Mesenchymal stem cell (in vitro differentiated cells and primary cell): ENCODE data around the gene FBLN7.

Experiments
- DNase-seq: peaks from one replicate; pipeline ENCODE4 v3.0.0-alpha.2; 2013
- H2AFZ ChIP-seq: one replicate; pipeline ENCODE4 v1.6.1; 2013; ENCODE audit warnings: low read depth, mild to moderate bottlenecking, control low read depth, inconsistent platforms, low read length, moderate library complexity
- H2AK5ac ChIP-seq: 2 replicates; pipeline ENCODE4 v1.6.1; 2013; ENCODE audit warnings: low read length, moderate library complexity, mild to moderate bottlenecking, inconsistent platforms; ENCODE audit not compliant: severe bottlenecking
- H2BK120ac ChIP-seq: one replicate; pipeline ENCODE4 v1.6.1; 2013; ENCODE audit warnings: low read depth, mild to moderate bottlenecking, inconsistent platforms, low read length, moderate library complexity
- H2BK12ac ChIP-seq, 2 experiments: one replicate each; pipeline ENCODE4 v1.6.1; 2013; ENCODE audit warnings: inconsistent platforms in 2 of 2, low read length in 2 of 2, mild to moderate bottlenecking in 2 of 2, moderate library complexity in 2 of 2, control low read depth in 1 of 2
- H2BK15ac ChIP-seq: one replicate; pipeline ENCODE4 v1.6.1; 2013; ENCODE audit warnings: mild to moderate bottlenecking, low read depth, inconsistent platforms; ENCODE audit not compliant: poor library complexity, severe bottlenecking
- H2BK5ac ChIP-seq: 2 replicates; pipeline ENCODE4 v1.6.1; 2013; ENCODE audit warnings: low read depth, mild to moderate bottlenecking, low read length, control low read depth, inconsistent platforms; ENCODE audit not compliant: poor library complexity, severe bottlenecking
- H3K14ac ChIP-seq, 2 experiments: one replicate each; pipeline ENCODE4 v1.6.1; 2013; ENCODE audit warnings: inconsistent platforms in 2 of 2, low read length in 2 of 2, control low read depth in 1 of 2, mild to moderate bottlenecking in 1 of 2, moderate library complexity in 1 of 2
- H3K18ac ChIP-seq, 2 experiments: one replicate each; pipeline ENCODE4 v1.6.1; 2013; ENCODE audit warnings: inconsistent platforms in 2 of 2, low read length in 2 of 2, control low read depth in 1 of 2, low read depth in 1 of 2, mild to moderate bottlenecking in 1 of 2
- H3K23ac ChIP-seq, 2 experiments: one replicate each; pipeline ENCODE4 v1.6.1; 2013; ENCODE audit warnings: inconsistent platforms in 2 of 2, low read length in 2 of 2, mild to moderate bottlenecking in 2 of 2, moderate library complexity in 2 of 2, control low read depth in 1 of 2
- H3K27ac ChIP-seq: 2 replicates; pipeline ENCODE4 v1.5.1; 2013; ENCODE audit warnings: mild to moderate bottlenecking, moderate library complexity, low read length, control low read depth, inconsistent platforms; ENCODE audit not compliant: poor library complexity, severe bottlenecking
- H3K27me3 ChIP-seq, 2 experiments: 2 replicates each; pipeline versions ENCODE4 v1.6.1 to v1.7.0; 2013; ENCODE audit warnings: low read length in 2 of 2, mild to moderate bottlenecking in 2 of 2, moderate library complexity in 2 of 2, control low read depth in 1 of 2, inconsistent platforms in 1 of 2; ENCODE audit not compliant: control insufficient read depth in 1 of 2, insufficient read depth in 1 of 2
- H3K36me3 ChIP-seq, 2 experiments: 2 replicates each; pipeline versions ENCODE4 v1.6.1 to v1.7.0; 2013; ENCODE audit warnings: low read length in 2 of 2, control low read depth in 1 of 2, inconsistent platforms in 1 of 2, low read depth in 1 of 2, mild to moderate bottlenecking in 1 of 2; ENCODE audit not compliant: insufficient read depth in 2 of 2, control insufficient read depth in 1 of 2
- H3K4ac ChIP-seq, 2 experiments: one replicate each; pipeline ENCODE4 v1.6.1; 2013; ENCODE audit warnings: inconsistent platforms in 2 of 2, low read length in 2 of 2, mild to moderate bottlenecking in 2 of 2, moderate library complexity in 2 of 2, control low read depth in 1 of 2, low read depth in 1 of 2
- H3K4me1 ChIP-seq: 2 replicates; pipeline ENCODE4 v1.6.1; 2013; ENCODE audit warnings: low read depth, low read length, control low read depth; ENCODE audit not compliant: control insufficient read depth, insufficient read depth
- H3K4me2 ChIP-seq: 2 replicates; pipeline ENCODE4 v1.6.1; 2013; ENCODE audit warnings: low read length, mild to moderate bottlenecking, inconsistent platforms; ENCODE audit not compliant: poor library complexity, severe bottlenecking
- H3K4me3 ChIP-seq, 2 experiments: 2 replicates each; pipeline versions ENCODE4 v1.5.1 to v1.7.0; 2013; ENCODE audit warnings: low read length in 2 of 2, mild to moderate bottlenecking in 2 of 2, control low read depth in 1 of 2, low read depth in 1 of 2; ENCODE audit not compliant: insufficient read depth in 1 of 2
- H3K79me1 ChIP-seq: replicated peaks from 2 replicates; pipeline ENCODE4 v1.6.1; 2013; ENCODE audit warnings: mild to moderate bottlenecking, control low read depth, low read length, inconsistent platforms; ENCODE audit not compliant: poor library complexity, severe bottlenecking
- H3K9ac ChIP-seq: 2 replicates; pipeline ENCODE4 v1.7.0; 2013; ENCODE audit warnings: mild to moderate bottlenecking, low read length, moderate library complexity
- H3K9me3 ChIP-seq: 2 replicates; pipeline ENCODE4 v1.7.0; 2013; ENCODE audit warnings: mild to moderate bottlenecking, low read length; ENCODE audit not compliant: control insufficient read depth
- H4K8ac ChIP-seq: one replicate; pipeline ENCODE4 v1.6.1; 2013; ENCODE audit warnings: inconsistent platforms, mild to moderate bottlenecking, low read length, moderate library complexity
- H4K91ac ChIP-seq: one replicate; pipeline ENCODE4 v1.6.1; 2013; ENCODE audit warnings: mild to moderate bottlenecking, low read length, inconsistent platforms
- WGBS: methylation state at CpG from one replicate; pipeline ENCODE4 v1.1.7; 2013; ENCODE audit warnings: mixed read lengths; 5-methylcytosine and 5-hydroxymethylcytosine counted together

Gene FBLN7

DNA sequence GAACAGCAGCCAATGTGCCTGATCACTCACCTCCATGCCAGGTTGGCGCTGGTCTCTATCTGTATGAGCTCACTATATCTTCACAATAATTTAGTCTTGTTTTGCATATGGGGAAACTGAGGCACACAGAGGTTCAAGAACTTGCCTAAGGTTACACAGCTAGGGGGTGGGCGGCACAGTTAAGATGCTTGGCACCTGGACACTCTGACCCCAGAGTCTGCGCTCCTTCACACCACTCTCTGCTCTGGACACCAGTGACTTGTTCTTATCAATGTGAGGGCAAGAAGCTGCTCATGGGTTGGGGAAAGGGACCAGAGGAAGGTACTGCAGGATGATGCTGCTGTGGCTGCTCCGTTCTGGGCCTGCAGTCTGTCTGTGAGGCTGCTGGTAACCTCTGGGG lies 27.1 kb downstream of the FBLN7 start:
- no peak overlapping the region for H2AFZ ChIP-seq
- no peak overlapping the region for H2AK5ac ChIP-seq
- no peak overlapping the region for H4K8ac ChIP-seq
- no peak overlapping the region for H2BK15ac ChIP-seq
- no peak overlapping the region for H3K4me3 ChIP-seq
- no peaks in the 10 kb centered on the region for H3K9me3 ChIP-seq
- WGBS = 97% methylated on average over 4 of the region's 4 CpGs
- no peak for DNase-seq
- no peak overlapping the region for H3K18ac ChIP-seq
- no peak overlapping the region for H3K4me2 ChIP-seq
- no peak overlapping the region for H3K23ac ChIP-seq
- no peak overlapping the region for H3K4ac ChIP-seq
- H3K27ac ChIP-seq = no peak overlapping the region
- peaks cover 9% of the 10 kb centered on the region for H3K4me1 ChIP-seq
- H3K27me3 ChIP-seq = no peaks in the 10 kb centered on the region
- H4K91ac ChIP-seq = no peak overlapping the region
- no peak overlapping the region for H2BK120ac ChIP-seq
- H2BK5ac ChIP-seq = no peak overlapping the region
- peak overlapping the region in 1 of 2 experiments; percentile 63 for H3K14ac ChIP-seq
- peaks cover 0 to 4% of the 10 kb centered on the region in 2 experiments for H3K36me3 ChIP-seq
- H2BK12ac ChIP-seq = no peak overlapping the region
- H3K9ac ChIP-seq = no peak overlapping the region
- no peaks in the 10 kb centered on the region for H3K79me1 ChIP-seq

DNA sequence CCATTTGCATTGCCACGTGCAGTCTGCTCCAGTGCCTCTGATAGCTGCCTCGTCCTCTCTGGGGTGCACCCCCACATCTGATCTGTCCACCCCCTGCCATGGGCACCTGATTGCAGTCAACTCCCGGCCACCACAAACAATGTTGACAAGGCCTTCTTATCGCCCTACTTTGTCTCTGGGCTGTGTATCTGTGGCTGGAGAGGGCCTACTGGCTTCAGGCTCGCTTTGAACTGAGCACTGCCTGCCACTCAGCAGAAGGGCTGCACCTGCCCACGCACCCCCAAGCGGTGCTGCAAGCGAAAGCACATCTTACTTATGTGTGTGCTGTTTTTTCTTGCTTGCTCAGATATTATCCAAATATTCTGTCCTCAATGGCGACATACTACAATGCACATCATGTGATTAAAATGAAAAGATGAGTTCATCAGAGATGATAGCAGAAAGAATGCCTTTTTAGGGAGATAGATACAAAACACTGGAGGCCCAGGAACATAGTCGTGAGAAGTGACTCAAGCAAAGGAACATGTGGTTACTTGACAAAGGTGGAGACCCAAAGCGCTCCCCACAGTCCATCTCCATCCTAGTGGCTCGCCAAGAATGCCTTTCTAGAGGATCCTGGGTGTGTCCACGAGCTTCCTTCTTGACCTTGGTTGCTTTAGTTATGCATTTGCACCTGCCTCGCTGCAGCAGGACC lies 28.8 kb downstream of the FBLN7 start:
- no peak overlapping the region for H2BK15ac ChIP-seq
- no peak overlapping the region for H3K18ac ChIP-seq
- no peaks in the 10 kb centered on the region for H3K36me3 ChIP-seq
- no peaks in the 10 kb centered on the region for H3K9me3 ChIP-seq
- no peak overlapping the region for H3K4me2 ChIP-seq
- H3K27me3 ChIP-seq = no peaks in the 10 kb centered on the region
- H4K8ac ChIP-seq = no peak overlapping the region
- no peak overlapping the region for H3K23ac ChIP-seq
- WGBS = 86% methylated on average over 14 of the region's 14 CpGs
- H2AK5ac ChIP-seq = no peak overlapping the region
- H2BK5ac ChIP-seq = no peak overlapping the region
- no peak overlapping the region for H3K27ac ChIP-seq
- H3K4ac ChIP-seq = no peak overlapping the region
- H3K79me1 ChIP-seq = no peaks in the 10 kb centered on the region
- H2BK12ac ChIP-seq = no peak overlapping the region
- no peak overlapping the region for H3K9ac ChIP-seq
- peaks cover 5% of the 10 kb centered on the region for H3K4me1 ChIP-seq
- no peak overlapping the region for H3K14ac ChIP-seq
- no peak for DNase-seq
- no peak overlapping the region for H2AFZ ChIP-seq
- H2BK120ac ChIP-seq = no peak overlapping the region
- H4K91ac ChIP-seq = no peak overlapping the region
- no peak overlapping the region for H3K4me3 ChIP-seq

- Histone ChIP-seq H3K9ac (no peak overlapping the region), H3K9me3 (no peaks in the 10 kb centered on the region), H3K14ac (no peak overlapping the region), H2AK5ac (no peak overlapping the region), H3K4me2 (no peak overlapping the region), H4K91ac (no peak overlapping the region), H3K18ac (no peak overlapping the region), H2BK120ac (no peak overlapping the region), H2BK12ac (no peak overlapping the region), H3K27me3 (no peaks in the 10 kb centered on the region), H3K4me3 (no peak overlapping the region), H3K4me1 (peaks cover 6% of the 10 kb centered on the region), H4K8ac (no peak overlapping the region), H3K23ac (no peak overlapping the region), H2BK5ac (no peak overlapping the region), H3K36me3 (no peaks in the 10 kb centered on the region), H3K27ac (no peak overlapping the region), H2AFZ (no peak overlapping the region), H3K79me1 (no peaks in the 10 kb centered on the region), H2BK15ac (no peak overlapping the region), H3K4ac (no peak overlapping the region)
- 84% methylated on average over 9 of the region's 10 CpGs for WGBS
- no peak for DNase-seq
These were observed 30.4 kb downstream of the FBLN7 start for GRCh38 chr2:112168422-112169124.

DNA sequence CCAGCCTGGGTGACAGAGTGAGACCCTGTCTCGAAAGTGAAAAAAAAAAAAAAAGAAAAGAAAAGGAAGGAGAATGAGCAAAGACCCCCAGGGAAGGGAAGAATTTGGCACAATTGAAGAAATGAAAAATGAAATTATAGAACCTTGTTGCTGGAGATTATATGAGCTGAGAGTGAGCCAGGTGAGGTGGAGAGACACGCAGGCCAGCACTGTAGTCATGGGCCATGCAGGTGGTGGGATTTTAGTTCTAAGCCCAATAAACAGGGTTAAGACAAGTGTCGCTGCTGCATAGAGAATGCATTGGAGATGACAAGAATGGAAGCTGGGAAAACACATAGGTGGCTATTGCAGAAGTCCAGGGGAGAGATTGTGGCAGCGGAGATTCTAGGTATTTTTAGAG lies 32.3 kb downstream of the FBLN7 start:
- Histone ChIP-seq H3K27ac (no peak overlapping the region), H2AK5ac (no peak overlapping the region), H2BK120ac (no peak overlapping the region), H3K18ac (no peak overlapping the region), H2BK15ac (no peak overlapping the region), H3K9me3 (no peaks in the 10 kb centered on the region), H3K36me3 (no peaks in the 10 kb centered on the region), H3K14ac (no peak overlapping the region), H4K8ac (no peak overlapping the region), H3K4me3 (no peak overlapping the region), H3K23ac (no peak overlapping the region), H3K4ac (no peak overlapping the region), H4K91ac (no peak overlapping the region), H2AFZ (no peak overlapping the region), H3K4me2 (no peak overlapping the region), H3K4me1 (peaks cover 12% of the 10 kb centered on the region), H3K27me3 (no peaks in the 10 kb centered on the region), H3K9ac (no peak overlapping the region), H3K79me1 (no peaks in the 10 kb centered on the region), H2BK12ac (no peak overlapping the region), H2BK5ac (no peak overlapping the region)
- DNase-seq = no peak
- 97% methylated on average over 4 of the region's 4 CpGs for WGBS
